Measurements from ENCODE around the gene ARG2.

DNA sequence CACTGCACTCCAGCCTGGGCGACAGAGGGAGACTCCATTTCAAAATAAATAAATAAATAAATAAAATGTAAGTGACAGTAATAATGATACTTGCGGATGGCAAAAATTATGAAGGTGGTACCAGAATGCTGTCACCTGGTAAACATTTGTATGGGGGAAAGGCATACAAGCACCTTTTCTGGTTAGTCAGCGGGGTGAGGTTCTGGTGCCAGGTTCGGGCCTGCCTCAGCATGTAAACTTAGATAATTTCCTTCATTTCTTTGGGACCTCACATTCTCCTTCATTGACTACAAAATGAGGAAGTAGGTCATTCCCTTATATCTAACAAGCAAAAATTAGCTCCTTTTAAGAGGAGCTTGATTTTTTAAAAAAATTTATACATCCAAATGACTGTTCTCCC is 43.9 kb downstream of the ARG2 start:
- TF ChIP-seq, protein P1, sequence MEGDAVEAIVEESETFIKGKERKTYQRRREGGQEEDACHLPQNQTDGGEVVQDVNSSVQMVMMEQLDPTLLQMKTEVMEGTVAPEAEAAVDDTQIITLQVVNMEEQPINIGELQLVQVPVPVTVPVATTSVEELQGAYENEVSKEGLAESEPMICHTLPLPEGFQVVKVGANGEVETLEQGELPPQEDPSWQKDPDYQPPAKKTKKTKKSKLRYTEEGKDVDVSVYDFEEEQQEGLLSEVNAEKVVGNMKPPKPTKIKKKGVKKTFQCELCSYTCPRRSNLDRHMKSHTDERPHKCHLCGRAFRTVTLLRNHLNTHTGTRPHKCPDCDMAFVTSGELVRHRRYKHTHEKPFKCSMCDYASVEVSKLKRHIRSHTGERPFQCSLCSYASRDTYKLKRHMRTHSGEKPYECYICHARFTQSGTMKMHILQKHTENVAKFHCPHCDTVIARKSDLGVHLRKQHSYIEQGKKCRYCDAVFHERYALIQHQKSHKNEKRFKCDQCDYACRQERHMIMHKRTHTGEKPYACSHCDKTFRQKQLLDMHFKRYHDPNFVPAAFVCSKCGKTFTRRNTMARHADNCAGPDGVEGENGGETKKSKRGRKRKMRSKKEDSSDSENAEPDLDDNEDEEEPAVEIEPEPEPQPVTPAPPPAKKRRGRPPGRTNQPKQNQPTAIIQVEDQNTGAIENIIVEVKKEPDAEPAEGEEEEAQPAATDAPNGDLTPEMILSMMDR (IDR thresholded peaks at IDR 0.05) = no peak
- TF ChIP-seq POLR2A (IDR thresholded peaks at IDR 0.05) (no peak), POLR2AphosphoS5 (IDR thresholded peaks at IDR 0.05) (no peak)
